GM12891 (cell line): ENCODE measurements around the gene BRSK2.

ENCODE experiments used
- DNase-seq: peaks from one replicate; pipeline ENCODE4 v3.0.0; 2011; ENCODE audit warnings: low spot score; ENCODE audit not compliant: insufficient read length
- FAIRE-seq: peaks from 2 replicates; lab custom pipeline; 2011; peaks lifted over from hg19 to GRCh38; lab: Jason Lieb, UNC
- PAX5 ChIP-seq: IDR thresholded peaks from 2 replicates; pipeline ENCODE4 v1.6.1; 2011; ENCODE audit warnings: low read length, moderate library complexity, mild to moderate bottlenecking; ENCODE audit not compliant: insufficient read depth, severe bottlenecking
- POLR2A ChIP-seq: IDR thresholded peaks from 2 replicates; pipeline ENCODE4 v1.6.1; 2011; ENCODE audit warnings: low read depth, low read length, control low read depth
- POLR2AphosphoS5 ChIP-seq: IDR thresholded peaks from 2 replicates; pipeline ENCODE4 v1.6.1; 2011; ENCODE audit warnings: low read depth, low read length, control low read depth
- POU2F2 ChIP-seq: IDR thresholded peaks from 2 replicates; pipeline ENCODE4 v1.6.1; 2011; ENCODE audit warnings: low read depth, mild to moderate bottlenecking, control low read depth, low read length, moderate library complexity
- SPI1 ChIP-seq: IDR thresholded peaks from 2 replicates; pipeline ENCODE4 v1.6.1; 2011; ENCODE audit warnings: low read depth, low read length, control low read depth
- TAF1 ChIP-seq: IDR thresholded peaks from 2 replicates; pipeline ENCODE4 v1.6.1; 2011; ENCODE audit warnings: low read depth, low read length, control low read depth

BRSK2 gene

DNA sequence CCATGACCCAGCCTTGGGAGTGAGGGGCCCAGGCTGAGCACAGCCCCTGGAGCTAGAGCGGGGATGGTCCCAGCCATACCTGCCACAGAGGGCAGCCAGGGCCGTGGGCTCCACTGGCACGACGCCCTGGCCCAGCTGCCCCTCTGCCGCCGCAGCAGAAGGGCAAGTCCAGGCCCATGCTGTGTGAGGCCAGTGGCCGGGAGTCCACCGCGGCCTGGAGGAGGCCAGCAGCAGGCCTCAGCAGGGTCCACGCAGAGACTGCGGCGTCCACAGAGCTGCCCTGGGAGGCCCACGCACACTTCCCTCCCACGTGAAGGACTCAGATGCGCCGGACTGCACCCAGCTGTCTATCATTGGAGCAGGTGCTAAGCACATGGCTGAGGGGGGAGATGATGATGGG lies 73.3 kb downstream of the BRSK2 start:
- DNase-seq (no peak), FAIRE-seq (no peak)
- TF ChIP-seq TAF1 (no peak), POLR2AphosphoS5 (no peak), PAX5 (no peak), SPI1 (no peak), POU2F2 (no peak)

DNA sequence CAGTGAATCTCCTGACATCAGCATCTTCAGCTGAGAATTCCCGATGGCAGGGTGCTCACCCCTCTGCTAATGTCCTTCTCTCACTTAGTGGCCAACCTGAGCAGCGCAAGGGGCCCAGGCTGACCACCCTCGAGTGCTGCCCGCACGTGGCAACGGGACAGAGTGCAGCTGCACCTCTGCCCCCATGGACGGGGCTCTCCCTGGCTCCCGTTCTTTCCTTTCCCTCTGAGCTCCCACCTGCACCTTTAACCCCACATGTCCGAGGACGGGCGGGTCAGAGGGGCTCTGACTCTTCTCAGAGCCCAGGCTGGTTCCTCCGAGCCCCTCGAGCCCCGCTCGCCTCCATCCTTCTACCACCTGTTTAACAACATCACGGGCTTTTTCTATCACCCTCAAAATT lies 77.0 kb downstream of the BRSK2 start:
- no peak for FAIRE-seq
- no peak for DNase-seq
- no peak for TF ChIP-seq TAF1
- no peak for TF ChIP-seq POU2F2
- TF ChIP-seq POLR2A = no peak
- TF ChIP-seq SPI1 = no peak
- no peak for TF ChIP-seq POLR2AphosphoS5
- no peak for TF ChIP-seq PAX5

DNA sequence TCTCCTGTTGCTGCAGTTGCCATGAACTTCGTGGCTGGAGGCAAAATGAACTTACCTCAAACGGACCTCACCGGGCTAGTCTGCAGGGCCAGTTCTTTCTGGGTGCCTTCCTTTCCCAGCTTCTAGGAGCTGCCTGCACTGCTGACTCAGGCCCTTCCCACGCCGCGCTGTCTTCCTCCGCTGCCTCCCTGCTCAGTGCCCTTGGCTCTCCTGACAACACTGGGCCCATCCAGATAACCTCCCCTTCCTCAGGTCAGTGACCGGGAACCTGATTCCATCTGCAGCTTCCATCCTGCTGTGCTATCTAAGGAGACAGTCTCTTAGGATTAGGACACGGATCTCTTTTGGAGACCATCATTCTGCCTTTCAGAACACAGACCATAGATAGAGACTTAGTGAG lies 77.5 kb downstream of the BRSK2 start:
- no peak for TF ChIP-seq TAF1
- no peak for TF ChIP-seq SPI1
- no peak for TF ChIP-seq POLR2A
- TF ChIP-seq POU2F2 = no peak
- no peak for TF ChIP-seq PAX5
- TF ChIP-seq POLR2AphosphoS5 = no peak
- DNase-seq (no peak), FAIRE-seq (no peak)

DNA sequence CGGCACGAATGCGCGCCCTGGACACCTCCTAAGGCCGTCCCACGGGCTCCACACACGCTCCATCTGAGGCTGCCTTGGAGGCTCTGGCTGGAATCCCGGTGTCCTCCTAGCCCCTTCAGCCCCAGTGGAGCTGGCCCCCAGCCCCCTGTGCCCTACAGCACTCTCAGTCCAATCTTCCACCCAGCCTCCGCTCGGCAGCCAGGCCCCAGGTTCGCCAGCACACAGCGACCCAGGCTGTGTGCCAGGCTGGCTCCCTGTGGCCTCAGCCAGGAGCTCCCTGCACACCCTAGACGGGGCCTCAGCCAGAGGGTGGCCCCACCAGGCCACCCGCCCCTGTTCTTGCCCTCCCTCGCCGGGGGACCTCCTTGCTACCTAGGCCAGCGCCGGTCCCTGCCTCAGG lies 78.3 kb downstream of the BRSK2 start:
- TF ChIP-seq POLR2AphosphoS5 (no peak), POLR2A (no peak), PAX5 (no peak), POU2F2 (no peak), SPI1 (no peak), TAF1 (no peak)
- DNase-seq (no peak), FAIRE-seq (no peak)

DNA sequence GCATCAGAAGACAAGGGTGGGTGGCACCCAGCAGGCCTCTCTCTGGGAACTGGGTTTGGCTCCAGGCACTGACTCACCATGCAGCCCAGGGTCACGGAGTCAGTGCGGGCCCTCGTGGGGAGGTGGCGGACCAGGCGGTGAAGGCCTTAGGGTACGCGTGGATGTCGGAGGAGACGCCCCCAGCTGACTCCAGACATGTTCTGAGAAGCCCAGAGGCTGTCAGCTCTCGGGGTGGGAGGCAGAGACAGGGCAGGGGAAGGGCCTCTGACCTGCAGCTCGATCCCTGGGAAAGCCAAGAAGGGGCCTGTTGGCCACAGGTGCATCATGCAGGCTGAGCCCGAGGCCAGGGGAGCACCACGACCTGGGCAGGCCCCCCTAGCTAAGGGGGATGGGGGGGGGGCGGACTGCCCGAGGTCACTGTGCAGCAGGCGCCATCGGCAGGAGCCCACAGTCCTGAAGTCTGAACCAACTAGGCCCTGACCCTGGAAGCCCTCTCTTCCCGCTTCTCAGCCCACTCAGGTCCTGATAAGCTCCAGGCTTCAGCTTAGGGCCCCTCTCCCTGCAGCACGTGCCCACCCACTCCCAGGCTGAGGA lies 78.8 kb downstream of the BRSK2 start:
- TF ChIP-seq SPI1 (no peak), POLR2AphosphoS5 (no peak), POLR2A (no peak), POU2F2 (no peak), TAF1 (no peak), PAX5 (no peak)
- no peak for DNase-seq
- no peak for FAIRE-seq

DNA sequence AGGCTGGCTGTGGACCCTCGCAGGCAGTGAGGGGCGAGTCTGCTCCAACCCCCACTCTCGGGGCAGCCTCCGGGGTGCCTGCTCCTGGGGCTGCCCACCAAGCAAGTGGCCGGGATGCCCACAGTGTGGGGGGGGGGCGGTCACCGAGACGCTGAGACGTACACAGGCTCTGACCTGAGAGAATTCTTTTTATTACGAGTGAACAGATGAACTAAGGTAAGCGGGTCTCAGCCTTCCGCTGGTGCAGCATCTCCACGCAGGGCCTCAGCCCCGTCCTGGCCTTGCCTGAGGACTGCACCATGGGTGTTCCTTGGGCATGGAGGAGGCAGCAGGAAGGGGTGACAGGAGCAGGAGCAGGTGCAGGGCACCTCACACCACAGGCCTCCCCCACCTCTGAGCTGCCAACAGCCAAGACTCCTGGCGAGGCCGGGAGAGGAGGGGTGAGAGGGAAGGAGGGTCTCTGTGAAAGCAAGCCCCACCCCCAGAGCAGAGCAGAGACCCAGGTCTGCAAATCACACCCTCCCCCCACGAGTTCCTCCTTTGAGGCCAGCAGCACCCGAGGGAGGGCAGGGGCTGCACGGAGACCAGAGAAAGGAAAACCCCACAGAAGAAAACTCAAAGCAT lies 79.7 kb downstream of the BRSK2 start:
- no peak for DNase-seq
- no peak for FAIRE-seq
- TF ChIP-seq PAX5 = no peak
- TF ChIP-seq POU2F2 = no peak
- no peak for TF ChIP-seq SPI1
- no peak for TF ChIP-seq POLR2A
- no peak for TF ChIP-seq POLR2AphosphoS5
- no peak for TF ChIP-seq TAF1

DNA sequence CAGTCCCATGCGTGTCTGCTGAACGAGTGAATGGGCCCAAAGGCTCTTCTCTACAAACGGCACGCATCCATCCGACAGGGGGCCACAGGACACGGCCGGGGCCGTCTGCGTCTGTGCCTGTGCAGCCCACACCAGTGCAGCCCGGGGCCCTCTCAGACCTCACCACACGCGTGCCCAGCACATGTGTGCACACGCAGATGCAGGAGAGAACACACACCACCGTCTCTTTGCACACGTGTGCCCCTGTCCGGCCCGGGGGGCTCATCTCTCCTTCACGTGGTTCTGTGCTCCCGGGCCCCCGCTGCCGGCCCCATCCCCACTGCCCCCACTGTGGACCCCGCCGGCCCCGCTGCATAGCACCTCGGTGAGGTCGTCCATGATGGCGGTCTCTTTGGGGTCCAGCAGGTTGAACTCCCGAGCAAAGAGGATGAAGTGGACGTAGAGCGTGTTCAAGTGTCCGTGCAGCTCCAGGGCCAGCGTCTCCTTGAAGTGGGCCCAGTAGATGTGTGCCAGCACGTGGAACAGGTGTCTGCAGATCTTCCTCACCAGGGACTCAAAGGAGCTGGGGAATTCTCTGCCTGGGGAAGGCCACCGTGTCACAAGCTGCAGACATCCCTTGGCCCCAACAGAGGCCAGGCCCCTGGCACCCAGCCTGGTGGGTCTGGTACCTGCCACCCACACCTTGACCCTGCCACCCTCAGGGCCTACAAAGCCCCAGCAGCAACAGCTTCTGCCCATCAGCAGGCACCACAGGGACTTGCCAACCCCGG lies 80.4 kb downstream of the BRSK2 start:
- FAIRE-seq = no peak
- no peak for TF ChIP-seq POLR2AphosphoS5
- TF ChIP-seq TAF1 = no peak
- TF ChIP-seq POLR2A = no peak
- TF ChIP-seq PAX5 = no peak
- TF ChIP-seq POU2F2 = no peak
- no peak for TF ChIP-seq SPI1
- no peak for DNase-seq

DNA sequence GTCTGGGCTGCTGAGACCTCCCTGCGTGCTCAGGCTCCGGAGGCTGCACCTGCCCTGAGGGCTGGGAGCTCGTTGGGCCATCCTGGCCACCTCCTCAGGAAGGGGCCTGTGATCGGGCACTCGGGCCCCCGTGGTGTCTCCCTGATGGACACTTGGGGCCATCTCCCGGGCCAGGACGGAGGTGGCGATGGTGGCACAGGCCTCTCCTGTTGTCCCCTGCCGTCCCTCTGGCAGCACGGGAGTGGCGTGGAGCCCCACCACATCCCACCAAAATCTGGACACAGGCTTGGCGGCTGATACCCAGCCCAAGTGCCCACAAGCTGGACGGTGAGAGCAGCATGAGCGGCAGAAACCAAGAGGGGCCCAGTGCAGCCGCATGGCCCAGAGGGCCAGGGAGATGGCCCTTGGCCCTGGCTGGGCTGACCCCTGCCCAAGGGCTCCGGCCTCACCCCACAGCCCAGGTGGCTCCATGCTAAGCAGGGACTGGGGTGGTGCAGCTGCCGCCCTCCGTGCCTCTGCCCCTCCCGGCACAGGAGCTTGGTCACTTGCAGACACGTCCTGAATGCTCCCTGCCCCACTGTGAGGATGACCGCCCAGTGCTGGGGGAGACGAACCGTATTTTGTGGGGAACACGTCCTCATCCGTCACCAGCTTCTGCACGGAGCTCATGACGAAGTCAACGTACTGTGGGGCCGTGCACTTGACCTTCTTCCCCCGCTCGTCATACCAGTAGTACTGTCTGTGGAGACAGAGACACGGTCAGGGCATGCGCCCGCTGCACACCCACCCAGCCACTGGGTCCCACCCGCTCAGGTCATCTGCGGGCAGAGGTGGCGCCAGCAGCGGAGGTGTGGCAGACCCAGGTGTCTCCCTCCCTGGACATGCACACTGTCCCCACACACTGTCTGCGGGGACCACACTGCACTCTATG lies 81.2 kb downstream of the BRSK2 start:
- TF ChIP-seq SPI1 (no peak), POLR2AphosphoS5 (no peak), POU2F2 (no peak), POLR2A (no peak), PAX5 (no peak), TAF1 (no peak)
- DNase-seq (no peak), FAIRE-seq (no peak)
